HG03039 (cell line): ENCODE data around the gene GPR65.

Experiments
- ATAC-seq: cut with Tn5 transposase; IDR thresholded peaks from one replicate; pipeline ENCODE4 v1.9.1; 2021; ENCODE audit warnings: mild to moderate bottlenecking, moderate library complexity; ENCODE audit not compliant: unreplicated experiment

Gene GPR65

DNA sequence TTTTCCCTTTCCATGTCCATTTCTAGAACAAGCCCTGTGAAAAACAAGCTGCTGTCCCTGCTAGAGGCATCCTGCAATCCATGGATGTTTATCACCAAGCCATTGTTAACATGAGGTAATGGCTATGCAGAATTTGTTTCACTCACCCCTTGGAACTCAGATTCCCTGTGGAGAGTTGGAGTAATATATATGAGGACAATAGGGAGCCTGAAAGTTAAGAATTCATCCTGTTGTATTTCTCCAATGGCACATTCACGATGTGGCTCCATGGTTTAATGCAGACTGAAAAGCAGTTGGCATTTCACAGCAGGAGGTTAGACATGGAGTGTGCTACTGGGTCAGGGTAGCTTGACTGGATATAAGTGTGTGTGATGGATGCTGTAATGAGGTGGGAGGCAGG is 32.4 kb downstream of the GPR65 start:
- ATAC-seq = no peak

- no peak for ATAC-seq
These were observed 34.3 kb downstream of the GPR65 start for GRCh38 chr14:88039197-88039596.

GRCh38 chr14:88040146-88040545 is 35.2 kb downstream of the GPR65 start:
- no peak for ATAC-seq

- ATAC-seq = no peak
These were observed 38.9 kb downstream of the GPR65 start for GRCh38 chr14:88043529-88044443.

DNA sequence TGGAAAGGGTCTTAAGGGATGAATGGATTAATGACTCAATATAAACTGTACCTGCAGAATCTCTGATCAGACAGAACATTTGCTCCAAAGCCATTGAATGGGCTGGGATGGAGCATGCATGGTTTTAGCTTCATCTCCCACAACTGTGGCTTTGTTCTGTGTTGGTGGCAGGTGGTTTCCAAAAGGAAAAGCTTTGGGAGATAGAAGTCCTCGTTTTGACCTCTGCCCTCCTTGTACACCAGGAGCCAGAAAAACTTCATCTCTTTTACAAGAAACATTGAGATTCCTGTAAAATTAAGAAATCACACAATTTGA is 39.5 kb downstream of the GPR65 start:
- ATAC-seq = no peak

- ATAC-seq = no peak
These were observed 40.0 kb downstream of the GPR65 start for GRCh38 chr14:88044776-88045446.

DNA sequence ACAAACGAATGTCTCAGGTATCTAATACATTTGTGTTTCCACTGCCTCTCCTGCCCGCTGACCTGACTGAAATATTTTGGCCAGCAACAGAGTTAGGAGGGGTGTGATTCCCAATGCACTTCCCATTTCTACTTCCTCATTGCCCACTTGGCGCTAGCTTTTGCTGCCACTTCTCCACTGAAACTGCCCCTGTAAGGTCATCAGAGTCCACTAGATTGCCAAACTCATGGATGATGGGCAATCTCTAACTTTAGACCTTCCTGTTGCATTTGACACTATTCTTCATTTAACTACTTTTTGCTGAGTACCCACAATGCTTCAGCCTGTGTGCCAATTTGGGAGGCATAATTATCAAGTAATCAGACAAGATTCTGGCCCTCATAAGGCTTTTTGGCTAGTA is 40.8 kb downstream of the GPR65 start:
- ATAC-seq = no peak

DNA sequence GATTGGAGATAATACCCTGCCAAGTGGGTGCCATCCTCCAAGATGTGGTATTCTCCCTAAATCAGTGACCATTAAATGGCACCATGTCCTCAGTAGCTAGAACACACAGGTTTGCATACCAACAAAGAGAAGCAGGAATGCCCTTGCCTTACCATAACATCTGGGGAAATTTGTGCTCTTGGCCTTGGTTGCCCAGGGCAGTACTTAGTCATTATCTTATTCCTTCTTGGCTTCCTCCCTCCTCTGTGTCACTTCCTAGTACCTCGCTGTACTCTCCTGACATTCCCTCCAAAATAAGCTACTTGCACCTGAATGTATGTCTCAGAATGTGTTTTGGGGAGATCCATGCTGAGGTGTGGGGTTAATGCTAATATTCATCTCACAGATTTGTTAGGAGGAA is 43.4 kb downstream of the GPR65 start:
- no peak for ATAC-seq

DNA sequence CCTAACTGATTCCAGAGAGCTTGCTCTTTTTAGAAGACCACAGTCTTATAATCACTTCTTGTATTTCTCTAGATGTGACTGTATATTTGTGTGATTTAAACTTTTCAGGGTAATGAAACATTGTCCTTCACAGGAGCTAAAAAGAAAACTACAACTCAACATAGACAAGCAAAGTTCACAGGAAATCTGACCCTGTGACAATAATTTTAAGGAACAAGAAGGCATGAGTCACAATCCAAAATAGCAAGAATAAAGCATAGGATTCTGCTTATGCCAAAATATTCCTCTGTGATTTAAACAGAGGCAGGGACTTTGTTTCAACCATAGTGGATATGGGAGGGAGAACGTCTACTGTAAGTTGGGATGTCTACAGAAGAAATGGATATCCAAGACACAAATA is 44.3 kb downstream of the GPR65 start:
- no peak for ATAC-seq

- no peak for ATAC-seq
These were observed 45.0 kb downstream of the GPR65 start for GRCh38 chr14:88049936-88050335.

- ATAC-seq = no peak
These were observed 55.6 kb downstream of the GPR65 start for GRCh38 chr14:88060576-88060975.

DNA sequence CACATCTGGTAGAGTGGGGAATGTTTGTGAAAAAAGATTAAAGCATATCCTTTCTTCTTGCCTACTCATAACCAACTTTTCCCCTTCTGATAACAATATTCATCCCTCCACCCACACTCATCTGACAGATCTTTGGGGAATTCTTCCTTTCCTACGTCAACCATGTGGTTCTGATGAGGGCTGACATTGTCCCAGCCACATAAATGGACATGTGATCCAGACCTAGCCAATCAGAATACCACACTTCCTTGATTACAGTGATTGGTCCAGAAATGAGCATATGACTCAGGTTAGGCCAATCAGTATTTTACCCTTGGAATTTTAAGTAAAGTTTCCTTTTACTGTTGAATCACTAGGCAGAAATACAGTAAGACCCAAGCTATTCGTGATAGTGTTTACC is 58.9 kb downstream of the GPR65 start:
- no peak for ATAC-seq
